Stimulated activated CD8-positive, alpha-beta memory T cell treated with anti-CD3 and anti-CD28 coated beads, Interleukin-7, amount 100 ng/mL, for 24 hours (primary cell): ENCODE measurements around the gene TMEM238.

Source experiments
- DNase-seq: peaks from one replicate; pipeline ENCODE4 v3.0.0-alpha.2; 2020; ENCODE audit warnings: low read depth

Gene TMEM238

DNA sequence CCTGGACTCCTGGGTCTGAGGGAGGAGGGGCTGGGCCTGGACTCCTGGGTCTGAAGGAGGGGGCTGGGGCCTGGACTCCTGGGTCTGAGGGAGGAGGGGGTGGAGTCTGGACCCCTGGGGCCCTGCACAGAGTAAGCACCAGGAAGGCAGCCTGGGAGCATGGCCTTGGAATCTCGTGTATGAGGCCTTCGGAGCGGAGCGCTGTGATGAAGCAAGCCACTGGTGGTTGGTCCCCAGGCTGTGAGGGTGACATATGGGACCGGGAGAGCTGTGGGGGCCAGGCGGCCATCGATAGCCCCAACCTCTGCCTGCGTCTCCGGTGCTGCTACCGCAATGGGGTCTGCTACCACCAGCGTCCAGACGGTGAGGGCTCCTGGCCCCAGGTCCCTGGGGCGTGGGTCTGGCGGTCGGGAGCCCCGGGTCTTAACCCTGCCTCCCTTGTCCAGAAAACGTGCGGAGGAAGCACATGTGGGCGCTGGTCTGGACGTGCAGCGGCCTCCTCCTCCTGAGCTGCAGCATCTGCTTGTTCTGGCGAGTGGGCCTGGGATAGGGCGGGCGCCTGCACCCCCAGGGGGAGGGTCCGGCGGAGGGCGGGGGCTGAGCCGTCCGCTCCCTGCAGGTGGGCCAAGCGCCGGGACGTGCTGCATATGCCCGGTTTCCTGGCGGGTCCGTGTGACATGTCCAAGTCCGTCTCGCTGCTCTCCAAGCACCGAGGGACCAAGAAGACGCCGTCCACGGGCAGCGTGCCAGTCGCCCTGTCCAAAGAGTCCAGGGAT lies 6.5 kb downstream of the TMEM238 start:
- DNase-seq = no peak

GRCh38 chr19:55376241-55376933 lies 7.7 kb downstream of the TMEM238 start, which contains the start of gene TMEM190:
TMEM190 (plus strand) TSS chr19:55376826; CDS start chr19:55376854, 28 bp downstream.
- DNase-seq = no peak

DNA sequence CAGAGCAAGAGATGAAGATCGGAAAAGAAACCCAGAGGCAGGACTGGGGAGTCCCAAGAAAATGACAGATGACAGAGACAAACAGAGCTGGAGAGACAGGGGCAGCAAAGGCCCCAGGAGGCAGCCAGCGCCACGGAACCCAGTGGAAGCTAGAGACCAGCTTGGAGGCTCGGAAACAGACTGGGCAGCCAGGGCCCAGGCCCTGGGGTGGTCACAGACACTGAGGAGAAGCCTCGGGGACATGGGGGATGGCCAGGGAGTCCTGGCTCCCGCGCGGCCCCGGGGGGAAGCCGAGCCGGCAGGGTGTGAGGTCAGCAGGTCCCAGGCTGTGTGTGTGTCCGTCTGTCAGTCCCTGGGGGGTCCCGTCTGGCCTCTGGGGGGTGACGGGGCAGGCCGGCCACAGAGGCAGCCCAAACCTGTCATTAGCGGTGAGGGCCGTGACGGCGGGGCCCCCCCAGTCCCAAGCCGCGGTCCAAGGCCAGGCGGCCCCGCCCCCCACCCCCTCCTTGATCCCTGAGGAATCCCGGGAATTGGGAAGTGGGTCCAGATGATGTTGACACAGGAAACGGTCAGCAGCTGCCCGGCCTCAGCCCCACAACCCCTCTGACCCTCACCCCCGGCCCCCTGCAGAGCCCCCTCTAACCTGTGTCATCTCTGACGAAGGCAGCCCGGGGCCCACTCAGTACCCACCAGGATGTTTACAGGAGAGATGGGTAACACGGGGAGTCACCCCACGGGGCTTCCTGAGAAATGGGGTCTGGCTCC lies 9.9 kb downstream of the TMEM238 start:
- DNase-seq = no peak

GRCh38 chr19:55373306-55373992 lies 10.6 kb downstream of the TMEM238 start:
- DNase-seq = no peak

- no peak for DNase-seq
Measured at GRCh38 chr19:55372316-55373081, 11.6 kb downstream of the TMEM238 start.

DNA sequence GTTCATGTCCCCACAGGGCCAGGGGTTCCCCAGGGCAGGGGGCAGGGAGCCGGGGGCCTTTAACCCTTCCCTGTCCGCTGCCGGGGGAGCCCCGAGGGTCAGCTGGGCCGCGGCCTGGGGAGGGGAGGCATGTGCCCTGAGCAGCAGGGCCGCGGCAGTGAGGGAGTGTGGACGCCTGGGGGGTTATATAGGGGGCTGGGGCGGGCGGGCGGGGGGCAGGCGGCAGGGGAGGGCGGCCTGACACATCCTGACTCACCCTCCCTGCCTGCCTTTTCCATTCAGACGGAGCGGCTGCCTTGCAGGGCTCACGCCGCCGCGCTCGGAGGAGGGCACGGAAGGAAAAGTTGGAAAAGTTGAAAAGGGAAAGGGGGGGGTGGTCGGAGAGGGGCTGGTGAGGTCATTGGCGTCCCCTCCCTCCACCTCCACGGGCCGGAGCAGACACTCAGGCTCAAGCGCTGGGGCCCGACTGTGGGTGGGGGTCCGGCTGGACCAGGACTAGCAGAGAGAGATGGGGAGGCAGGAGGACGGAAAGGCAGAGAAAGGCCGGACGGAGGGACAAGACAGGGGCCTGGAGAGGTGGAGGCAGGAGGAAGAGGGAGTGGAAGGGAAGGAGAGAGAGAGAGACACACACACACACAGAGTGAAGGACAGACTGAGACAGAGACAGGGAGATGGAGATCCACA lies 13.6 kb downstream of the TMEM238 start, which contains the start of gene IL11:
IL11 (minus strand) TSS at position 159 of the 684 bp plus-strand sequence; CDS start at position 6, 153 bp downstream.
- no peak for DNase-seq

GRCh38 chr19:55369653-55370304 lies 14.3 kb downstream of the TMEM238 start:
- no peak for DNase-seq

DNA sequence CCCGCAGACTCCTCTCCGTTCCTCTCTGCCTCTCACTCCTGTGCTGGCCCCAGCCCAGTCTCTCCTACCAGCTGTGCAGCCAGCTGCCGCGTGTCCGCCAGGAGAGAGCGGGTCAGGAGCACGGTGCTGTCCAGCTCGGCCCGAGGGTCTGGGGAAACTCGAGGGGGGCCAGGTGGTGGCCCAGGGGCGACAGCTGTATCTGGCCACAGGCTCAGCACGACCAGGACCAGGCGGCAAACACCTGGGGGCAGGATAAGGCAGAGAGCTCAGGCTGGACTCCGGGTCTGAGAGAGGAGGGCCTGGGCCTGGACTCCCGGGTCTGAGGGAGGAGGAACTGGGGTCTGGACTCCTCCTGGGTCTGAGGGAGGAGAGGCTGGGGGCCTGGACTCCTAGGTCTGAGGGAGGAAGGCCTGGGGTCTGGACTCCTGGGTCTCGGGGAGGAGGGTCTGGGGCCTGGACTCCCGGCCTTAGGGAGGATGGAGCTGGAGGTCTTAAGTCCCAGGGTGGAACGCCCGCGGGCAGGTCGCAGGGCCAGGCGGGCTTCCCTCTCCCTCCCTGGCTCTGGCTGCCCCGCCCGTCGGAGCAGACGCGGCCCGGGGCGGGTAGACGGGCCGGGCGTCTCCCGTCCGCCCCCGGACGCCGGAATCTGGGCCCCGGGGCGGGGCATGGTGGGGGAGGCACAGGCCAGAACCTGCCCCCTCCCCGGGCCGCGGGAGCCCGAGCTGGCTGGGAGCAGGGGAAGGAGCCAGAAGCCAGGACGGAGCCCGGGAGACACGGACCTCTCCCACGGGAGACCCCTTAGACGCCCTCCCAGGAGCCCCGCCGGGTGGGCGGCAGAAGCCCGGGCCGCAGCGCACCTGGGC lies 15.2 kb downstream of the TMEM238 start:
- no peak for DNase-seq

GRCh38 chr19:55368106-55368505 lies 16.0 kb downstream of the TMEM238 start:
- DNase-seq = no peak

DNA sequence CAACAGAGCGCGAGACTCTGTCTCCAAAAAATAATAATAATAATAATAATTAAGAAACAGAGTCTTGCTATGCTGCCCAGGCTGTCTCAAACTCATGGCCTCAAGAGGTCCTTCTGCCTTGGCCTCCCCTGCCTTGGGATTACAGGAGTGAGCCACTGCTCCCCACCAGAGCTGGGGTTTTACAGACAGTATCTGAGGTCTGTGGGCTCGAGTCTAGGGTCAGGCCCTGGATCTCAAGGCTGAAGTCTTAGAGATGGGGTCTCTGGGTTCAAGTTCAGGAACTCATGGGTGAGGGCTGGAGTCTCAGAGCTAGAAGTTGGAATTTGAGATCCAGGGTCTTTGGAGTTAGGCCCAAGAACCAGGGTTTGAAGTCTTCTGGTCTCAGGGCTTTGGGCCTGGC lies 17.3 kb downstream of the TMEM238 start:
- no peak for DNase-seq

DNA sequence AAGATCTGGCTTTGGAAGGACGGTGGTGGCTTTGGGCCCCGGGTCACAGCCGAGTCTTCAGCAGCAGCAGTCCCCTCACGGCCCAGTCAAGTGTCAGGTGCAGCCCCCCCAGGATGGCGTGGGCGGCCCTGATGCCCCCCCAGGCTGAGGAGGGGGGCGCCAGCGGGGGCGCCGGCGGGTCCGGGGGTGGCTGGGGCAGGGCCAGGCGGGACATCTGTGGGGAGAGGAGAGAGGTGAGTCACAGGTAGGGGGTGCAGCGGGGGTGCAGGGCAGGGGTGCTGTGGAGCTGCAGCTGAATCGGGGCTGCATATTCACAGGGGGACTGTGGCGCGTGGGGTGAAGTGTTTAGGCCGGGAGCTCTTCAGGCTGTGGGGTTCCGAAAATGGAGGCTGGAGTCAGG lies 18.1 kb downstream of the TMEM238 start:
- no peak for DNase-seq

- DNase-seq = no peak
Measured at GRCh38 chr19:55365245-55365644, 18.8 kb downstream of the TMEM238 start.

DNA sequence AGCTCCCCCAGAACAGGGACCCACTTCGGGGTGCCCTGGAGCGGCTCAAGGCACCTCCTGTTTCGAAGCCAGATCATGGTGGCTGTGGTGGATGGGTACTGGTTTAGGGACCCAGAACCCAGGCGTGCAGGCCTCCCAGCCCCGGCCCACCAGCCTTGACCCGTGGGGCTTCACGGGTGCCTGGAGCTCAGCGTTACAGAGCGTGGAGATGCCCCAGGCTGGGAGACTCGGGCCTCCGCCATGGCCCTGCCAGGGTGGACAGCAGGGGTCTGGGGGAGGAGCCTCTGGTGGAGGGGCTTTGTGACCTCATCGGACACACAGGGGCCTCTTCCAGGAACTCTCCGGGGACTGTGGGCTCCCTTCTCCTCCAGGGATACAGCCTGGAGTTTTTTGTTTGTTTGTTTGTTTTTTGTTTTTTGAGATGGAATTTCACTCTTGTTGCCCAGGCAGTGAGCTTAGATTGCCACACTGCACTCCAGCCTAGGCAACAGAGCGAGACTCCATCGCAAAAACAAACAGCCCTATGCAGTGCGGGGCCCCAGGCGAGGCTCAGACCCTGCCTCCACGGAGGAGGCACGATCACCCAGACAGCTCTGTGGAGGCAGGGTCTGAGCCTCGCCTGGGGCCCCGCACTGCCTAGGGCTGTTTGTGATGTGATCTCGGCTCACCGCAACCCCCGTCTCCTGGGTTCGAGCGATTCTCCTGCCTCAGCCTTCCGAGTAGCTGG lies 20.9 kb downstream of the TMEM238 start, which contains the start of gene GARIN5B:
GARIN5B (minus strand) TSS at position 271 of the 727 bp plus-strand sequence; CDS start at position 77, 194 bp downstream.
- DNase-seq = no peak

GRCh38 chr19:55362174-55362989 lies 21.7 kb downstream of the TMEM238 start:
- DNase-seq = no peak

DNA sequence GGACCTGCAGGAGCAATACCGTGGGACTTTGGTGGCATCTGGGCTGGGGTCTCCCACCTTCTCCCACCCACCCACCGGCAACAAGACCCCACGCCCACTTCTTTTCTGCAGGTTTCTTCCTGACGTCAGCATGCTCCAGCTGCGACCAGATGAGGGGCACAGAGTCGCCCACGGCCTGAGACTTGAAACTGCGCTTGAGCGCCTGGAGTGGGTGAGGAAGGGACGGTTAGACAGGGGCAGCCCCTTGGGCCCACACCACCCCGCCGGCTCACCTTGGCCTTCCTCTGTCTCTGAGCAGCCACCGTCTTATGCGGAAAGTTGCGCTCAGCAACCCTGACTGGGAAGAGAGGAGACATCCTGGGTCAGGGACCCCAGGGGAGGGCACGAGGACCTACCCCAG lies 23.2 kb downstream of the TMEM238 start:
- DNase-seq = no peak

- no peak for DNase-seq
Measured at GRCh38 chr19:55358943-55359908, 24.9 kb downstream of the TMEM238 start.
